Subcutaneous adipose tissue (tissue), 4 donors: Measurements from ENCODE around the gene PPP4C. TPM values are rescaled to one million over a fixed set of nuclear protein-coding genes. Genes with fewer than 3 reads are reported as not detected.

Experiments
- CTCF ChIP-seq: fragments of 450-650 bp; IDR thresholded peaks from one replicate; pipeline ENCODE4 v1.5.1; 2016; ENCODE audit warnings: low read depth, mild to moderate bottlenecking, control low read depth, antibody characterized with exemption, moderate library complexity
- total RNA-seq, 4 donors: library from RNA; depleted of rRNA; stranded (reverse); fragments of >200 nt; gene quantifications; one replicate each; pipeline ENCODE4 v1.1.0, GENCODE V29; 2016

The PPP4C gene
- total RNA-seq, 4 donors from 2014 or later = 38.2 to 46.6 (median 43.6) TPM

- TF ChIP-seq CTCF = no peak
Measured at GRCh38 chr16:30090610-30091331, 15.0 kb downstream of the PPP4C start.

GRCh38 chr16:30091474-30092372 is 15.9 kb downstream of the PPP4C start, which contains the start of gene TBX6:
TBX6 (minus strand) TSS chr16:30091924; CDS start chr16:30091193, 731 bp downstream.
- TF ChIP-seq CTCF = no peak

- no peak for TF ChIP-seq CTCF
Measured at GRCh38 chr16:30092373-30093010, 16.7 kb downstream of the PPP4C start.

GRCh38 chr16:30094541-30095165 is 18.9 kb downstream of the PPP4C start:
- no peak for TF ChIP-seq CTCF

- TF ChIP-seq CTCF = no peak
Measured at GRCh38 chr16:30095166-30096078, 19.6 kb downstream of the PPP4C start.

- TF ChIP-seq CTCF = no peak
Measured at GRCh38 chr16:30096105-30096861, 20.5 kb downstream of the PPP4C start, which contains the start of gene YPEL3. YPEL3 (minus strand) TSS chr16:30096213; CDS start chr16:30095482, 731 bp downstream.
